D721Med (cell line): ENCODE data around the gene E2F7.

ENCODE experiments used
- DNase-seq: peaks from one replicate; pipeline ENCODE4 v3.0.0; 2011; ENCODE audit warnings: low spot score; ENCODE audit not compliant: insufficient read length
- FAIRE-seq: peaks from 2 replicates; lab custom pipeline; 2011; peaks lifted over from hg19 to GRCh38; lab: Jason Lieb, UNC
- CTCF ChIP-seq: IDR thresholded peaks from 2 replicates; pipeline ENCODE4 v1.5.1; 2012; ENCODE audit warnings: mild to moderate bottlenecking, control low read depth; ENCODE audit not compliant: insufficient read depth; ENCODE audit errors: missing control alignments

E2F7 gene

GRCh38 chr12:76983420-76983819 is 81.9 kb downstream of the E2F7 start:
- no peak for DNase-seq
- no peak for TF ChIP-seq CTCF
- FAIRE-seq: no peak

- no peak for DNase-seq
- no peak for TF ChIP-seq CTCF
- FAIRE-seq: no peak
These were observed 85.2 kb downstream of the E2F7 start for GRCh38 chr12:76980196-76980595.

- FAIRE-seq: no peak
- TF ChIP-seq CTCF: no peak
- DNase-seq: no peak
These were observed 88.5 kb downstream of the E2F7 start for GRCh38 chr12:76976777-76977382.
